Natural killer cell (primary cell): ENCODE measurements around the gene BPIFA3. TPM values are rescaled to one million over a fixed set of nuclear protein-coding genes. Genes with fewer than 3 reads are reported as not detected.

Experiments
- ATAC-seq, 3 donors: fragments of 150-1000 bp in 2 of 3; fragments of 200-7000 bp in 1 of 3; cut with Tn5 transposase; 1 replicate in 1 of 3; 2 replicates in 2 of 3; pipeline ENCODE4 v1.10.0; 2021; ENCODE audit warnings: mild to moderate bottlenecking in 2 of 3, moderate library complexity in 2 of 3
- DNase-seq, 2 donors: peaks; one replicate each; pipeline versions ENCODE4 v3.0.0 to v3.0.0-alpha.2; 2013 to 2021; ENCODE audit warnings: mixed read lengths in 1 of 2
- H3K27ac ChIP-seq: one replicate; pipeline ENCODE4 v1.5.1; 2013; ENCODE audit warnings: mild to moderate bottlenecking, low read length
- H3K27me3 ChIP-seq: one replicate; pipeline ENCODE4 v1.6.1; 2013; ENCODE audit warnings: low read length; ENCODE audit not compliant: control insufficient read depth, insufficient read depth
- H3K36me3 ChIP-seq: one replicate; pipeline ENCODE4 v1.6.1; 2013; ENCODE audit warnings: low read length; ENCODE audit not compliant: control insufficient read depth, insufficient read depth
- H3K4me1 ChIP-seq: one replicate; pipeline ENCODE4 v1.6.1; 2013; ENCODE audit warnings: low read length; ENCODE audit not compliant: control insufficient read depth, insufficient read depth
- H3K4me3 ChIP-seq: one replicate; pipeline ENCODE4 v1.5.1; 2013; ENCODE audit warnings: low read length
- H3K9me3 ChIP-seq: one replicate; pipeline ENCODE4 v1.6.1; 2013; ENCODE audit warnings: low read length; ENCODE audit not compliant: control insufficient read depth, insufficient read depth
- H3K27ac Mint-ChIP-seq, 2 donors: one replicate each; pipeline ENCODE4 v1.8.0; 2022; ENCODE audit warnings: mild to moderate bottlenecking in 2 of 2, mixed read lengths in 2 of 2, moderate library complexity in 1 of 2
- H3K27me3 Mint-ChIP-seq, 2 donors: one replicate each; pipeline ENCODE4 v1.8.0; 2022; ENCODE audit warnings: low read depth in 2 of 2, mixed read lengths in 2 of 2
- H3K36me3 Mint-ChIP-seq: one replicate; pipeline ENCODE4 v1.8.0; 2022; ENCODE audit warnings: mixed read lengths
- H3K4me1 Mint-ChIP-seq, 2 donors: one replicate each; pipeline ENCODE4 v1.8.0; 2022; ENCODE audit warnings: mixed read lengths in 2 of 2
- H3K4me3 Mint-ChIP-seq: one replicate; pipeline ENCODE4 v1.8.0; 2022; ENCODE audit warnings: mild to moderate bottlenecking, moderate library complexity, mixed read lengths
- H3K9me3 Mint-ChIP-seq, 2 donors: one replicate each; pipeline ENCODE4 v1.8.0; 2022; ENCODE audit warnings: mixed read lengths in 2 of 2
- WGBS: methylation state at CpG from one replicate; pipeline ENCODE4 v1.1.7; 2013; ENCODE audit warnings: missing lambda C conversion rate; ENCODE audit not compliant: insufficient coverage; 5-methylcytosine and 5-hydroxymethylcytosine counted together
- intact Hi-C: fragments of 100-400 bp; cut with micrococcal nuclease; formaldehyde crosslinking; loops from one replicate; pipeline ENCODE4 v1.14.2; 2022
- total RNA-seq, 4 donors: library from RNA; stranded (reverse); fragments of 120-200 nt in 1 of 4; gene quantifications; one replicate each; pipeline versions ENCODE4 v1.2.3 to v1.2.4, GENCODE V29; 2013 to 2022
- TF ChIP-seq, protein P1 (sequence below): fragments of 200-600 bp; IDR thresholded peaks from one replicate; pipeline ENCODE4 v1.8.0; 2022; ENCODE audit warnings: antibody characterized with exemption

Gene BPIFA3
- total RNA-seq, 3 donors from 2014 or later (not counting 1 experiment from before 2014, with no cell fraction given), result not detected

DNA sequence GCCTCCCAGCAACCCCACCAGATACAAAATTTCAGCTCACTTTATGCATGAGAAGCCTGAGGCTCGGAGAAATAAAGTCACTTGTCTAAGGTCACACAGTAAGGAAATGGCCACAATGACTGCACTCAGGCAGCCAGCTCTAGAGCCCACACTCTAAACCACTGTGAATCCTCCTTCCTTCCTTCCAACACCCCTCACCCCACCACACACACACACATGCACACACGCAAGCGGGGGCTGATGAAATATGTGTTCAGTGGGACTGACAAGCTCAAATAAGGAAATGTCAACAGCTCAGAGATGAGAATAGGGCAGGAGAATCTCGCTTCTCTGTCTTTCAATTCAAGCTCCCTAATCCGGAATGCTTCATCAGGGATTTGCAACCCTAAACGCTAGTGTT, 12.7 kb downstream of the BPIFA3 start:
- Histone ChIP-seq H3K36me3 (no peaks in the 10 kb centered on the region), H3K27ac (no peak overlapping the region), H3K4me1 (peaks cover 20% of the 10 kb centered on the region), H3K4me3 (no peak overlapping the region), H3K9me3 (no peaks in the 10 kb centered on the region), H3K27me3 (no peaks in the 10 kb centered on the region)
- DNase-seq (peak in 1 of 2 donors; percentile 24), ATAC-seq (peak; percentile 76 to 96 (median 85))
- Mint-ChIP-seq H3K27ac (peak overlapping the region; percentile 72 to 82), H3K9me3 (no peaks in the 10 kb centered on the region), H3K4me3 (peak overlapping the region; percentile 61), H3K36me3 (no peaks in the 10 kb centered on the region), H3K27me3 (peaks cover 7 to 10% of the 10 kb centered on the region in 2 donors), H3K4me1 (peaks cover 17 to 27% of the 10 kb centered on the region in 2 donors)
- TF ChIP-seq, protein P1, sequence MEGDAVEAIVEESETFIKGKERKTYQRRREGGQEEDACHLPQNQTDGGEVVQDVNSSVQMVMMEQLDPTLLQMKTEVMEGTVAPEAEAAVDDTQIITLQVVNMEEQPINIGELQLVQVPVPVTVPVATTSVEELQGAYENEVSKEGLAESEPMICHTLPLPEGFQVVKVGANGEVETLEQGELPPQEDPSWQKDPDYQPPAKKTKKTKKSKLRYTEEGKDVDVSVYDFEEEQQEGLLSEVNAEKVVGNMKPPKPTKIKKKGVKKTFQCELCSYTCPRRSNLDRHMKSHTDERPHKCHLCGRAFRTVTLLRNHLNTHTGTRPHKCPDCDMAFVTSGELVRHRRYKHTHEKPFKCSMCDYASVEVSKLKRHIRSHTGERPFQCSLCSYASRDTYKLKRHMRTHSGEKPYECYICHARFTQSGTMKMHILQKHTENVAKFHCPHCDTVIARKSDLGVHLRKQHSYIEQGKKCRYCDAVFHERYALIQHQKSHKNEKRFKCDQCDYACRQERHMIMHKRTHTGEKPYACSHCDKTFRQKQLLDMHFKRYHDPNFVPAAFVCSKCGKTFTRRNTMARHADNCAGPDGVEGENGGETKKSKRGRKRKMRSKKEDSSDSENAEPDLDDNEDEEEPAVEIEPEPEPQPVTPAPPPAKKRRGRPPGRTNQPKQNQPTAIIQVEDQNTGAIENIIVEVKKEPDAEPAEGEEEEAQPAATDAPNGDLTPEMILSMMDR, result no peak
- intact Hi-C loops, result no loop called here
- 36% methylated on average over 4 of the region's 6 CpGs for WGBS

DNA sequence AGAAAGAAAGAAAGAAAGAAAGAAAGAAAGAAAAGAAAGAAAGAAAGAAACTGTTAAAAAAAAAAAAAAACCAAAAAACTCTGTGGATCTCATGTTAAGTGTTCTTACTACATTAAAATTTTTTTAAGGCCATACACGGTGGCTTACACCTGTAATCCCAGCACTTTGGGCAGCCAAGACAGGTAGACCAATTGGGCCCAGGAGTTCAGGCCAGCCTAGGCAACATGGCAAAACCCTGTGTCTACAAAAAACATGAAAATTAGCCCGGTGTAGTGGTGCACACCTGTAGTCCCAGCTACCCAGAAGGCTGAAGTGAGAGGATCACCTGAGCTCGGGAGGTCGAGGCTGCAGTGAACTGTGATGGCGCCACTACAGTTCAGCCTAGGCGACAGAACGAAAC, 14.1 kb downstream of the BPIFA3 start:
- WGBS, result 77% methylated on average over 7 of the region's 7 CpGs
- peaks cover 0 to 3% of the 10 kb centered on the region in 2 donors for H3K27me3 Mint-ChIP-seq
- TF ChIP-seq, protein P1, result no peak
- Histone ChIP-seq H3K27ac (no peak overlapping the region), H3K9me3 (no peaks in the 10 kb centered on the region), H3K36me3 (no peaks in the 10 kb centered on the region), H3K27me3 (no peaks in the 10 kb centered on the region), H3K4me3 (no peak overlapping the region), H3K4me1 (peaks cover 20% of the 10 kb centered on the region)
- intact Hi-C loops, result no loop called here
- ATAC-seq, result no peak
- peaks cover 17 to 27% of the 10 kb centered on the region in 2 donors for H3K4me1 Mint-ChIP-seq
- H3K9me3 Mint-ChIP-seq, result no peaks in the 10 kb centered on the region
- no peak overlapping the region for H3K4me3 Mint-ChIP-seq
- H3K27ac Mint-ChIP-seq, result peak overlapping the region in 1 of 2 donors; percentile 82
- no peaks in the 10 kb centered on the region for H3K36me3 Mint-ChIP-seq
- no peak for DNase-seq

DNA sequence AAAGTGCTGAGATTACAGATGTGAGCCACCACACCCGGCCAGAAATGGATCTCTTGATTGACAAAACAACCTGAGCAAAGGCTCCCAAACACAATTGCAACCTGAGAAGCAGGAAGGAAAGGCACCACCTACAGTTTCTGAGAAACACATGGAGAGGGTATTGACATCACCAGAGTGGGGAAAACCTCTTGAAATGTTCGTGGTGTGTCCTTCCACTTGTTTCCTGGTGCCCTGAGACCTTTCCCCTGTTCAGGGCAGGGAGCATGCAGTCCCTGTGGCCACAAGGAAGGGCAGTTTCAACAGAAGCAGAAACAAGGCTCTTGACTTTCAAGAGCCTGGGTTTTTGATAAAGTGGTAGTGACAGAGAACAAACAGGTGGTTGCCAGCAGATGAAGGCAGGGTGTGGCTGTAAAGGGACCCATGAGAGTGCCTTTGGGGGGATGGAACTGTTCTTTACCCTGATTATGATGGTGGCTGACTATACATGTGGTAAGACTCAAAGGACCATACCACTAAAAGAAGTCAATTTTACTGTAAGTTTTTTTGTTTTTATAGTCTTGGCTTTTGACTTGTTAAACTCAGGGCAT, 15.4 kb downstream of the BPIFA3 start:
- Histone ChIP-seq H3K27ac (no peak overlapping the region), H3K4me3 (no peak overlapping the region), H3K27me3 (no peaks in the 10 kb centered on the region), H3K36me3 (no peaks in the 10 kb centered on the region), H3K9me3 (no peaks in the 10 kb centered on the region), H3K4me1 (peaks cover 20% of the 10 kb centered on the region)
- peaks cover 0 to 3% of the 10 kb centered on the region in 2 donors for H3K27me3 Mint-ChIP-seq
- no peak overlapping the region for H3K27ac Mint-ChIP-seq
- no peaks in the 10 kb centered on the region for H3K9me3 Mint-ChIP-seq
- H3K4me3 Mint-ChIP-seq, result no peak overlapping the region
- no peak for ATAC-seq
- peaks cover 17 to 27% of the 10 kb centered on the region in 2 donors for H3K4me1 Mint-ChIP-seq
- intact Hi-C loops, result no loop called here
- WGBS, result 25% methylated on average over 2 of the region's 2 CpGs
- no peak for DNase-seq
- TF ChIP-seq, protein P1, result no peak
- no peaks in the 10 kb centered on the region for H3K36me3 Mint-ChIP-seq
